Measurements from ENCODE around the gene UBXN11.
"Not testable (repeated sequence)": the region's sequence is repeated elsewhere in the genome, so short reads cannot be mapped to it uniquely, and the experiment has no call there.

UBXN11 gene

DNA sequence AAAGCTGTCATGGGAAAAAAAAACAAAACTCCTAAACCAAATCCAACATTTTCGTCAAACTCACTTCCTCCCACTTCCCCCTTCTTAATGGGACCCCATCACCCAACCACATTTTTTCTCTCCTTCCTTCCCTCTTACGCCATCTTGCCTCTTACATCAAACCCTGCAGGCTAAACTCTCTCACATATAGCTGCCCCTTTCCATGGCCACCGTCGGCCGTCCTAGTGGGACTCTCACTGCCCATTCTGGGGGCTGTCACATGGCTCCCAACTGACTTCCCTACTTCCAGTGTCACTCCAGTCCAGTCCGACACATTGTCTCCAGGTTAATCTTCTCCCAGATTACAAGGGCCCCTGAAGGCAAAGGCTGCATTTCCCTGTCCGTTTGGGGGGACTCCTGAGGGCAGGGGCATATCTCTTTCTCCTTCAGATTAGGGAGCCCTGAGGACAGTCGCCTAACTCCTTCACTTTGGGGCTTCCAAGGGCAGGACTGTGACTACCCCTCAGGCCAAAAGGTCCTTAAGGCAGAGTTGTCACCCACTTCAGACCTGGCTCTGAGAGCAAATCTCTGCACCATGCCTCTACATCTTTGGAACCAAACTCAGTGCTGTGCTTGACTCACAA lies 658 bp downstream of the UBXN11 start:
- DNase-seq, result no peak

DNA sequence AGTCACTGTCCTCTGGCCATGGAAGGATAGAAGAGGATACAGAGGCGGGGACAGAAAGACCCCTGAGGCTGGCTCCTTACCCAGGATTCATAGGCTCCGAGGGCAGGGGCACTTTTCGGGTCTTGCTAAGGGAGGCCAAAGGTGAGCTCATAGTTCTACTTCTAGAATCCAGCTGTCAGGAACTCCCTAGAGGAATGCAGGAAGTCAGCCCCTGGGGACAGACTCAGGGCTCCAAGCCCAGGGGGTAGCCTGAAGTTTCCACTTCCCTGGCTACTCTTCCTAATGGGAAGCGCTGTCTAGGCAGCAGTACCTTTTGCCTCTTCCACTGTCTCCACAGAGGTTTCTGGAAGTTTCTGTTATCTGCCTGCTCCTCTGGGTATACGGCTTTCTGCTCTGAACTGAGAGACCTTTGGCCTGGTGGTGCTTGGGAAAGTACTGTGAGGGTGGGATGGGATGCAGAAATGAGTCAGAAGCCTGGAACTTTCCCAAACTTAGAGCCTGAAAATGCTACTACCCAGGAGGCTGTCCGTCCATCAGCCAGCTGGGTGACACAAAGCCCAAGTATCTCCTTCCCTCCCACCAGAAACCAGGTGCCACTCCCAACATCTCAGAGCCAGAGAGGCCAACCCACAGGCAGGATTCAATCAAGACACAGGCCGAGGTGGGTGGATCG lies 3.6 kb downstream of the UBXN11 start:
- no peak for DNase-seq

DNA sequence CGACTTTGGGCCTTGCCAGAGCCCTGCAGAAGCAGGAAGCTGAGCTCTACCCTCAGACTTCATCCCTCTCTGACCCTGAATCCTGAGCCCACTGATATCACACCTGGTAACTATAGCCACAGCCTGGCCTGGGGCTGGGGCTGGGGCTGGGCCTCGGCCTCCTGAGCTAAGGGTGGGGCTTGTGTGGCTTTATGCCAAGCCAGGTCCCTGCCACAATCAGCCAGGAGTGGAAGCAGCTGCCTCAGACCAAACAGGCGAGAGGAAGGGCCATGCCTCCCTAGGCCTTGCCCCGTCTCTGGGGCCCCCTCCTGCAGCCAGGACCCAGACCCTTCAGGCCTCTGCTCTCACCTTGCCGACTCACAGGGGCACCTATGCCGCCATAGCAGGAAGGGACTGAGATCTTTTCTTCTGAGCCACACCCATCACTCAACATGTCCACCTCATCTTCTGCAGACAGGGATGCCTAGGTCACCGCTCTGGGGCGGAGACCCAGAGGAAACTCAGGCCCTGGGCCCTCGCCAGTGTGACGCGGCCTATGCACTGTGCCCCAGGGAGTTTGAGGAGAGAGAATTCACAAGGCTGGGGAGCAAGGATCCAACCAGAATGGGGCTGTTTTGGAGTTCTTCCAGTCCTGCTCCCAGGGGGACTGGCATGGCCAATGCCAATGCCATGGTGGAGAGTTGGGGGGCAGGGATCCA lies 5.7 kb downstream of the UBXN11 start:
- no peak for DNase-seq

DNA sequence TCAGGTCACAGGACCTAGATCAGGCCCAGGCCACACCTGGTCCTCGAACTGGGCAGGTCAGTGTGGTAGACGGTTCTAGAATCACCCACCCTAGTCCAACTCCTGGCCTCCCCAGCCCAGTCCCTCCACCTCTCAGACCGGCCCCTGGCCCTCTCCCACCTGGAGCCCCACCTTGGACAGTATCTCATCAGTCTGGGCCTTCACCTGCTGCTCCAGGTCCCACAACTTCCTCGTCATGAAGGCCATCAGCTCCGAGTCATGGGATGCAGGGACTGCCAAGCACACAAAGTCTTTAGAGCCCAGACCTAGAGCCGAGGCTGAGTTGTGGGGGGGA lies 8.7 kb downstream of the UBXN11 start:
- no peak for DNase-seq

DNA sequence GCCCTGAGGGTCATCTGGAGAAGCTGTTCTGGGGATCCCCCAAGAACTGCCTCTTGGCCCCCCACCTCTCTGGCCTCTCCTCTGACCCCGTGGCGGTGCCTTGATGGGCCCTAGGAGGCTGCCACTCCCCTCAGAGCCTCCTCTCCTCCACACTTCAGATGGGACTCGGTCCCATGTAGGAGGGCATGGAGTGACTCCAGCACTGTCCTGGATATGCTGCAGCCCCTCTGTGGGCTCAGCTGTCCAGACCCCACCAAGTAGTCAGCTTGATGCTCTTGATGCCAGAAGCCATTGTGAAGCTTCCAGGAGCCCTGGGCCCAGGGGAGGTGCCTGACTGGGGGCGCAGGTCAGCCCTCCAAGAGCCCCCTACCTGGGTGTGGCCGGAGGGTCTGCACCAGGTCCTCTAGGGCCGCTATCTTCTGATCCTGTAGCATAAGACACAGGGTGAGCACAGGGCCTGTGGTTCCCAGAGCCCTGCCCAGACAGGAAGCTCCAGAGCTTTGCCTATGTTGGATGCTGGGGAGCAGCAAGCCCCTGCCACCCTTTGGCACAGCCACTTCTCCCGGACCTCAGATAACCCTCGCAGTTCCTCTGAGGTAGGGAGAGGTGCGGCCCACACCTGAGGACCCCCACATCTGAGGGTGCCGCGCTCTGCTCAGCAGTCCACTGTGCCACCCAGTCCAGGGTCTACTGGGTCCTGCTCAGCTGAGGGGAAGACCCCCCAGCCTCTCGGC lies 9.2 kb downstream of the UBXN11 start:
- no peak for DNase-seq

DNA sequence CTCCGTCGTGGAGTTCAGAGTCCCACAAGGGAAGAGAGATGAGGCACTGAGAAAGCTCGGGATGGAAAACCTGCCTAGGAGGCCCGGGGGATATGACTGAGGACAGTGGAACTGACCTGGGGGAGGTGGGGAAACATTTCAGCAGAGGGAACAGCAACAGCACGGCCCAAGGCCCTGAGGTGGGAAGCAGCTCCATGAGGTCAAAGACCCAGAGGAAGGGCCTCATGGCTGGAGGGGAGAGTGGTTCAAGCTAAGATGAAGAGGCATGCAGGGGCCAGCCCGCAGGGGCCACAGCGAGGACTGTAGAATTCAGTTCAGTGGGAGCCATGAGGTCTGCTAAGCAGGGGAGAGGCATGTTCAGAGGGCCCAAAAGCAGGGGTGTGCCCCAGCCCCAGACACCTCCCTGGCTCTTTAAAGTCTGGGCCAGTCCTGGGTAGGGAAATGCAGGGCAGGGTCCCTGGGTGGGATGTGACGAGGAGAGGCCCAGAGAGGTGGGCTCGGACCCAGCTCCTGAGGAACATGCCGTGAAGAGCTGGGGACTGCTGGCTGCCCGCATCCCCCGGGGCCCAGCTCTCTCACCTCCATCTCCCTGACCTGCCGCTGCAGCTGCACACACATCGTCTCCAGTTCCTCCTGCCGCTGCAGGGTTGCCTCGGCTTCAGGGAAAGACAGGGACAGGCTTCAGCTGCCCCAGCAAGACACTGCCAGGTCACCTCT lies 9.9 kb downstream of the UBXN11 start:
- DNase-seq, result no peak

DNA sequence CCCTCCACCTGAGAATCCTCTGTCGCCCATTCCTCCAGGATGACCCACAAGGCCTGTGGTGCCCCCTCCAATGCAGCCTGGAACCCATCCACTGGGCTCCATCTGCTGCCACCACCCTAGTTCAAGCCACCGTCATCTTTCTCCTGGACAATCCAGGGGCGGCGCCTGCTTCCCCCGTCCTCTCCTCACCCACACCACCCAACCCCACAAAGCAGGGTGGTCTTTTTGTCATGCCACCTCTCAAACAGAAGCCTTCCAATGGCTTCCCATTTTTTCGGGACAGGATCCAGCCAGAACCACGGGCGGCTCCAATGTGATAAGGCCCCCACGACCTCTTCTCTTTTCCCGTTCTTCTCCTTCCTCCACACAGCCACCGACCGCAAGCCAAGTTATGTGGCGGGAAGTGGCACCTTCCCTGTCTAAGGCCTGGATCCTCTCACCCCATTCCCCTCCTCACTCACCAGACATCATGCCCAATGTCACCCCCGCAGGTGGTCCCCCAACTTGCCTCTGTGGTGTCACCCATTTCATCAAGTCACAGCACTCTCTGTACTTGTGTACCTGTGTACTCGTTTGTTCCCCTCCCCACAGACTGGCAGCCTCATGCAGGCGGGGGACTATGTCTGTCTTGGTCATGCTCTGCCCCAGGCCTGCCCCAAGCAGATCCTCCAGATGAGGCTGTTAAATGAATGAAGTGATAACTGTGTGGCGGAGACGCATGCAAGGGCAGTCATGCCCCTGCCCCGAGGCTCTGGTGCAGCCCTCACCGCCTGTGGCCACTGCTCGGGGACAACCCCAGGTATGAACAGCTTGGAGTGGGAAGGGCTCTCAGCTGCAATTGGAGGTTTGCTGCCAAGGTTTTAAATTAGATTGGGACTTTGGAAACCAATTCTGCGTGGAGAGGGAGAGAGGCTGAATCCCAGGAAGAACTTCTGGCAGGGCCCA lies 11.0 kb downstream of the UBXN11 start:
- no peak for DNase-seq

DNA sequence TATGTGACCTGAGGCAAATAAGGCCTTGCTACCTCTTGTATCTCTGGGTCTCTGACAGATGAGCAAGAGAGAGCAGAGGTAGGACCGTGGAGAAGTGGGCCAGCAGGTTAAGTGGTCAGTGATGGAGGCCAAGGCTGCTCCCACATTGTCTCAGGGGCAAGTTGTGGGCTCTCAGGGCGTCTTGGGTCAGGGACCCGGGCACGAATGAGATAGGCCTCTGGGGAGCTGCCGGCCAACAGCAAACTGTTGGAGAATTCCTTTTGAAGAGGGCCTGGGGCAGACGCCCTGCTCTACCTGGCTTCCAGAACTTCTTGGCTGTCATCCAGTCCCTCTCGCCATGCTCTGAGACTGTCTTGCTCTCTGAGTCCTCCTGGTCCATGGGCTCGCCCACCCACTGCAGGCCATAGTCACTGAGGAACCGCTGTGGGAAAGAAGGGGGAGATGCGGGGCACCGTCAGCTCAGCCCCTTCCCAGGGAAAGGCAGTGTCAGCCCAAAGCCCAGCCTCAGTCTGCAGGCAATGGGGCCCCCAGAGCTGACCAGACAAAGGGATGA lies 12.4 kb downstream of the UBXN11 start:
- DNase-seq, result no peak

DNA sequence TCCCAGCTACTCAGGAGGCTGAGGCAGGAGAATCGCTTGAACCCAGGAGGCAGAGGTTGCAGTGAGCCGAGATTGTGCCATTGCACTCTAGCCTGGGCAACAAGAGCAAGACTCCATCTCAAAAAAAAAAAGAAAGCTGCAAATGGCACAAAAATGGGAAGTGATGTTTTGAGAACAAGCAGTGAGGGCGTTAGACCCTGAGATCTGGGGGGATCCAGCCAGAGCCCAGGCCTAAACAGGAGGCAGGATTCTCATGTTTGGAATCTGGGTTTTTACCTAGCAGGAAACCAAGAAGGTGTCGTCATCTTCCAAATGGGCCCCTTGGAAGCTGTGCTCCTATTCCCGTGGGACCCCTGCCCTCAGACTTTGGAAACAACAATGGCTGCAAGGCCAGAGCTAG lies 13.7 kb downstream of the UBXN11 start:
- DNase-seq, result not testable (repeated sequence)

DNA sequence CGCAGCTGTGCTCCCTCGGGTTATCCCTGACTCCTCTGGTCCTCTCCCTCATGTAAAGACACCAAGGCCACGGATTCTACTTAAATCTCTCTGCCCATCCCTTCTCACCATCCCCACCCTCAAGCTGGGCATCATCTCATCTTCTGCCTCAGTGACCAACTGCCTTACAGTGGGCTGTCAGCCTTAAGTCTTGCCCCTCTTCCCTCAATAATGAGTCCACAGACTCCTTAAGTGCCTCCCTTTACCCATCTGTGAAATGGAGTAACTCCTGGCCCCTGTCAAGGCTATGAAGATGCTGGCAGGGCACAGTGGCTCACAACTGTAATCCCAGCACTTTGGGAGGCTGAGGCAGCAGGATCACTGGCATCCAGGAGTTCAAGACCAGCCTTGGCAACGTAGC lies 14.5 kb downstream of the UBXN11 start:
- DNase-seq, result no peak

DNA sequence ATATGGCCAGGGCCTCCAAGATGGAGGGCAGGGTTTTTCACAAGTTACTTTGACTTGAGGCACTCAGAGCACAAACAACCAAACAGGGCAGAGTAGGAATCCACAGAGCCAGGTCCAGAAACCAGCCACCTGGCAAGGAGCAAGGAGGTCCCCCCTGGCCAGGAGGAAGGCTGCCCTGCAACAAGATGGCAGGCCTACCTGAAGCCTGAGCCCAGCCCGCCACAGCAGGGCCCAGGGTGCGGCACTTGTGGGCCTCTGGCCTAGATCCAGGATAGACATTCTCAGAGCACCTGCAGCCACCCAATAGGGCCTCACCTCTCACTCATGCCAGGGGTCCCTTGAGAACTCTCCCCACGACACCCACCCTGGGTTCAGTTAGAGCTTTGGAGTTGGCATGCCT lies 15.0 kb downstream of the UBXN11 start:
- DNase-seq, result no peak

DNA sequence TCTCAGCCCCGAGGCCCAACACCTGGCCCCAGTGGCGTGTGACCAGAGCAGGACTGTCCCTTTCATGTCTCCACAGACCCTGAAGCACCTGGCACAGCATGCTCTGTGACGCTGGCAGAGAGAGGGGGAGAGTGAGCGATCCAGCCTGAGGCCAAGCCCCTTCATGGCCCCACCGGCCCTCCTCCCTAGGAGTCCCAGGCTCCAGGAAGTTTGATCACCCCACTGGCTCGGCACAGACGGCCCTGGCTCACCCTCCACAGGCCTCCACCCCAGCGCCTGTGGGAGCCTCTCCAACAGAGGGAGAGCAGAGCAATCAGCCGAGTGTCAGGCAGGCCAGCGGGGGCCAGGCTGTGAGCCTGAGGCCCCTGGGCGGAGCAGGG lies 15.6 kb downstream of the UBXN11 start:
- DNase-seq, result no peak

DNA sequence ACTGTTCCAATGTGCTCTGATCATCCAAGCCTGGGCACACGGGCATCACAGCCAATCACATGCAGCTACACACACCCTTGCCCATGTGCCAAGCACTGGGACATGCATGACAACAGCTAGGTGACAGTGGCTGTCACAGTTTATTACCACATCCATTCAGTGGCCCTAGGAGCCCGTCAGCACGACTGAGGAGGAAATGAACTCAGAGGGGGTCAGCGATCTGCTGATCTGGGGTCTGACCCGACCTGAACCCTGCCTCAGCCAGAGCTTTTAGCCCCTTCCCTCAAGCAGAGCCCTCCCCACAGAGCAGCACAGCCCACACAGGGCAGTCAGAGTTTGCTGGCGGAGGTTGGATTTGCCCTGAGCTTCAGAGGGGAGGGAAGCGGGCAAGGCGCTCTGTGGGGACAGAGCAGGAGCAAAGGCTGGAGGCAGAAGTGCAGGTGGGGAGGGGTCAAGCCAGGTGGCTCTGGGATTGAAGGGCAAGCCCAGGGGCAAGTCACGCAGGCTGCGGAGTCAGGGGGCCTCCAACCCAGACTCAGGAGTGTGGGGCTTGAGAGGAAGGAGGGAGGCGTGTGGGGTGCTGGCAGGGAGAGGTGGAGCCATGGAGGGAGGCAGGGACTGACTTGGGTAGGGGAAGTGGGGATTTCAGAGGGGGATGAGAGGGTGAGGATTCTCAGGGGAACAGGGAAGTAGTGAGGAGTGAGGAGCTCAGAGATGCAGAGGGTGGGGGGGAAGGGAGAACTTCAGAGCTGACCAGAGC lies 16.1 kb downstream of the UBXN11 start:
- DNase-seq, result peak; percentile 29 to 47

DNA sequence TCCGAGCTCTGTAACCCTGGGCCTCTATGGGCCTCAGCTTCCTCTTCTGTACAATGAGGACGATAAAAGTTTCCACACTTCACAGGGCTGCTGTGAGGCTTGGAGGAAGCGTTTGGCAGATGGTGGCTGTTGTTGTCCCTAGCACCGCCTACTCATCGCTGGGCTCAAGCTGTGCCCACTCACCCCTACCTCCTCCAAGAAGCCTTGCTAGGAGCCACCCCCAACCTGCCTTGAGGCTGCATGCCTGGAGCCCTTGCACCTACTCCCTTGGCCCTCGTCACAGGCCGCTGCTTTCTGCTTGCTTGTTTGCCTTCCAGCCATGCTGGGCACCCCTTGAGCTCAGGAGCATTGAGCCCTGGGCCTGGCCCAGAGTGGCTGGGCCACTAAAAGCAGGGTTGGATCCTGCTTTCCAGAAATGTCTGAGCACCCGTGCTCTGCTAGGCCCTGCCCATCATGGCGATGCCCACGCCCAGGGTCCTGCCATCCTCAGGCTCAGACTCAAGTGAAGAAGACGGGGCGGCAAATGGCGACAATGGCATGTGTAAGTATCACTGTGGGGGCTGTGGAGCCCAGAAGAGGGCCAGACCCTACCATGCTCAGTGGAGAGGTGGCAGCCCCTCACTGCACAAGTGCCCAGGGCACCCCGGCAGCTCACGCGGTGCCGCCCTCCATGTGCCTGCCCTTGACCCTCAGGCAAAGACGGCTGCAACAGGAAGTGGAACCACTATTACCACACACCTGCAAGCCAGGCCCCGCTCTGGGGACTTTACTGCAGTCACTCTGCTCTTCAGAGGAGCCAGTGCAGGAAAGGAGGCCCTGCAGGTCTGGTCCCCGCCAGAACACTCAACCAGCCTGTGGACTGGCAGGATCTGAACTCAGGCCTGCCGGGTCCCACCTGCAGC lies 17.0 kb downstream of the UBXN11 start:
- peak; percentile 38 to 84 for DNase-seq

DNA sequence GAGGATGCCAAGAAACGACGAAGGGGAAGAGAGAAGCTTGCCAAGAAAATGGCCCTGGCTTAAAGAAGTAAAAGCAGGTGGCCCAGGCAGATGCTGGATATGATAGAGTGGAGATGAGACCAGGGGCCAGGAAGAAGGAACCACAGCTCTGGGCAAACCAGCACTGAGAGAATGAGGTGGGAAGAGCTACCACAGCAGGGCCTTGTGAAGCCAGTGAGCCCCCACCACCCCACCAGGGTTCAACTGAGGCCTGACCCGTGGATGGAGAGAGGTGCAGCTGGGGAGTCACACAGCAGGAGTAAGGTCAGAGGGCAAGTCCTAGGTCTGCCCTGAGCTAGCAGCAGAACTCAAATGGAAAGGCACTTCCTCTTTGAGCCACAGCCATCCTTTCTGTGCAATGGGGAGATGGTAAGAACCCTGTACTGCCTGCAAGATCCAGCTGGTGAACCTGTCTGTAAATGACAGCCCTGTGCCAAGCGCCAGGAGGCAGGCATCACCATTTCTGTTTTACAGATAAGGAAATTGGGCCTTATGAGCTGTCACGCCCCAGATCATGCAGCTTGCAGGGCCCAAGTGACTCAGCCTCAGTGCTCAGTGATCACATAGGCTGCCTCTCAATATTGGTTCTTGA lies 18.0 kb downstream of the UBXN11 start:
- DNase-seq, result peak; percentile 49 to 59

DNA sequence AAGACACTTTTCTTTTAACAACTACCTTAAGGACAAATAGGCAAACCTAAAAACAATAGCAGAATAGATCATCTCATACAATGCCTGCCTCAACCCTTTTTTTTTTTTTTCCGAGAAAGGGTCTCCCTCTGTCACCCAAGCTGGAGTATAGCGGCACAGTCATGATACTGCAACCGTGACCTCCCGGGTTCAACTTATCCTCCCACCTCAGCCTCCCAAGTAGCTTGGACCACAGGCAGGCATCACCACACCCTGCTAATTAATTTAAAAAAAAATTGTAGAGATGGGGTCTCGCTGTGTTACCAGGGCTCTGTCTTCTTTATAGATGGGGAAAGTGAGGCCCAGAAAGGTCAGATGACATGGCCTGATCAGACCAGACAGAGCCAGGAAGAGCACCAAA lies 18.6 kb downstream of the UBXN11 start:
- DNase-seq, result no peak

DNA sequence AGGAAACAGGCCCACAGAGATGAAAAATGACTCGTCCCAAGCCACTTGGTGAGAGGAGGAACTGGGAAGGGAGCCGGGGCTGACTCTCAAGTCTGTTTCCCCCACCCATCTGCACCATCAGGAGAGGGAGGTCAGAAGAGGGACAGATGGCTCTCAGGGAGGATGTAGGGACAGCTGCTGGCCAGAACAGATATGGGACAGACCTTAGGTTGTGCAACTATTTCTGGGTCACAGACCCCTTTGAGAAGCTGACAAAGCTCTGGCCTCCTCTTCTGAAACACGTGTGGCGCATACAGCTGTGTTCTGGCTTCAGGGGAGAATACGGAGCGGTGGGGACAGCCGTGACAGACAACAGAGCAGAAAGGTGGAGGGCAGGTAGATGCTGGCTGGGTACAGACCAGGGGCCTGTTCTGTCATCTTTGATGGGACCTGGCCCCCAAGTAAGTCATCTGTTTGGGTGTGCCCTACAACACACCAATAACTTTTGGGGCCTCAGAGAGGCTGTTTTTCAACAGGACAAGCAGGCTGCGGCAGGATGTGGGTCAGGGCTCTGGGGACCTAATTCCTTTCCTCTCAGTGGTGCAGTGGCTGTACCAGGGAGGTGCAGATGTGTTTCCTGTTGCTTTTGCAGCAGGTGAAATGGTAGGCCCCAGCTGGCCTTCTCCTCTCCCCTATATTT lies 19.3 kb downstream of the UBXN11 start:
- peak; percentile 75 to 79 for DNase-seq

DNA sequence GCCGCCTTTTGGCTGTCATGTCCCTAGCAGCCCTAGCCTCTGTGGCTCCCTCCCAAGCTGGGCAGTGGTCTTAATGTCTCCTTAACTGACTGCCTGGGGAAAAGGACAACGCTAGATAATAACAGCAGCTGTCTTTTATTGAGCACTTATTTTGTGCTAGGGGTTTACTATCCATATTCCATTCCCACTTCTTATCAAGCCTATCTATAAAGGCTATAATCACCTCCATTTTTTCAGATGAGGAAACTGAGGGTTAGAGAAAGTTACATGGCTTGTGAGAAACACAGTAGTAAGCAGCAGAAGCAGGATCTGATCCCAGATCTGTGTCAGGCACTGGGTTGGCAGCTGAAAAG lies 20.4 kb downstream of the UBXN11 start:
- no peak for DNase-seq
